WTC11 (cell line): ENCODE measurements around the gene BACE2.

ENCODE experiments used
- ATF2 ChIP-seq: sonication (generic); formaldehyde crosslinking; IDR thresholded peaks from 2 replicates; pipeline ENCODE4 v1.8.1; 2022; ENCODE audit warnings: low read depth, missing genetic modification reagents, borderline replicate concordance
- ELF4 ChIP-seq: sonication (generic); formaldehyde crosslinking; IDR thresholded peaks from 2 replicates; pipeline ENCODE4 v1.8.1; 2022; ENCODE audit warnings: low read depth, mild to moderate bottlenecking, moderate library complexity, missing genetic modification reagents
- FOXP4 ChIP-seq: sonication (generic); formaldehyde crosslinking; IDR thresholded peaks from 2 replicates; pipeline ENCODE4 v1.8.0; 2022; ENCODE audit warnings: mild to moderate bottlenecking, missing genetic modification reagents
- IRF2 ChIP-seq: sonication (generic); formaldehyde crosslinking; IDR thresholded peaks from 2 replicates; pipeline ENCODE4 v1.8.0; 2022; ENCODE audit warnings: low read depth, missing genetic modification reagents, borderline replicate concordance
- JUN ChIP-seq: sonication (generic); formaldehyde crosslinking; IDR thresholded peaks from 2 replicates; pipeline ENCODE4 v1.8.0; 2023; ENCODE audit warnings: mild to moderate bottlenecking, missing genetic modification reagents
- NFE2L1 ChIP-seq: sonication (generic); formaldehyde crosslinking; IDR thresholded peaks from 2 replicates; pipeline ENCODE4 v1.8.1; 2023; ENCODE audit warnings: missing genetic modification reagents
- TCF7 ChIP-seq: sonication (generic); formaldehyde crosslinking; IDR thresholded peaks from 2 replicates; pipeline ENCODE4 v1.8.0; 2022; ENCODE audit warnings: mild to moderate bottlenecking, low read depth, missing genetic modification reagents, moderate library complexity
- TF ChIP-seq, protein P1 (sequence below): fragments of 200-600 bp; IDR thresholded peaks from 2 replicates; pipeline ENCODE4 v1.8.0; 2022; ENCODE audit warnings: antibody characterized with exemption
- TF ChIP-seq, protein P2 (sequence below): fragments of 250-450 bp; sonication (Bioruptor Pico); IDR thresholded peaks from 2 replicates; pipeline ENCODE4 v2.1.2; 2022; ENCODE audit warnings: mild to moderate bottlenecking, moderate library complexity

DNA sequence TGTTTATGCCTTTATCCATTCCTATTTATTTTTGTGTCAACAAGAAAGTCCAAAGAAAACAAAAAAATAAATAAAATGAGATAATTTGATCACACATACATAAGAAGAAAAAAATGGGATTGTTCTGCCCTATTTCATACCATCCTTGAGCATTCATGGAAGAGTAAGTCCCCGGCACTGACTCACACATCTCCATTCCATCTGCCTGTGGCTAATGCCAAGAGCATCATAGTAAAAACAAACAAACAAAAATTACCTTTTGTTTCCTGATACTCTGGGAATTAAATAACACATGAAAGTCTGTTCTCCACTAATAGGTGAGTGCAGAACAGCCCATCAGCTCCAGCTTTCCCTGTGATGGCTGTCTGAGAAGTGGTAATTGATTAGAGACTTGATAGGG is 48.1 kb upstream of the BACE2 start:
- TF ChIP-seq ATF2 (CRISPR knock-in tag) (no peak), ELF4 (CRISPR knock-in tag) (no peak), FOXP4 (no peak), TCF7 (CRISPR knock-in tag) (no peak), NFE2L1 (no peak), IRF2 (CRISPR knock-in tag) (no peak), JUN (no peak)
- TF ChIP-seq, protein P1, sequence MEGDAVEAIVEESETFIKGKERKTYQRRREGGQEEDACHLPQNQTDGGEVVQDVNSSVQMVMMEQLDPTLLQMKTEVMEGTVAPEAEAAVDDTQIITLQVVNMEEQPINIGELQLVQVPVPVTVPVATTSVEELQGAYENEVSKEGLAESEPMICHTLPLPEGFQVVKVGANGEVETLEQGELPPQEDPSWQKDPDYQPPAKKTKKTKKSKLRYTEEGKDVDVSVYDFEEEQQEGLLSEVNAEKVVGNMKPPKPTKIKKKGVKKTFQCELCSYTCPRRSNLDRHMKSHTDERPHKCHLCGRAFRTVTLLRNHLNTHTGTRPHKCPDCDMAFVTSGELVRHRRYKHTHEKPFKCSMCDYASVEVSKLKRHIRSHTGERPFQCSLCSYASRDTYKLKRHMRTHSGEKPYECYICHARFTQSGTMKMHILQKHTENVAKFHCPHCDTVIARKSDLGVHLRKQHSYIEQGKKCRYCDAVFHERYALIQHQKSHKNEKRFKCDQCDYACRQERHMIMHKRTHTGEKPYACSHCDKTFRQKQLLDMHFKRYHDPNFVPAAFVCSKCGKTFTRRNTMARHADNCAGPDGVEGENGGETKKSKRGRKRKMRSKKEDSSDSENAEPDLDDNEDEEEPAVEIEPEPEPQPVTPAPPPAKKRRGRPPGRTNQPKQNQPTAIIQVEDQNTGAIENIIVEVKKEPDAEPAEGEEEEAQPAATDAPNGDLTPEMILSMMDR = no peak
- TF ChIP-seq, protein P2, sequence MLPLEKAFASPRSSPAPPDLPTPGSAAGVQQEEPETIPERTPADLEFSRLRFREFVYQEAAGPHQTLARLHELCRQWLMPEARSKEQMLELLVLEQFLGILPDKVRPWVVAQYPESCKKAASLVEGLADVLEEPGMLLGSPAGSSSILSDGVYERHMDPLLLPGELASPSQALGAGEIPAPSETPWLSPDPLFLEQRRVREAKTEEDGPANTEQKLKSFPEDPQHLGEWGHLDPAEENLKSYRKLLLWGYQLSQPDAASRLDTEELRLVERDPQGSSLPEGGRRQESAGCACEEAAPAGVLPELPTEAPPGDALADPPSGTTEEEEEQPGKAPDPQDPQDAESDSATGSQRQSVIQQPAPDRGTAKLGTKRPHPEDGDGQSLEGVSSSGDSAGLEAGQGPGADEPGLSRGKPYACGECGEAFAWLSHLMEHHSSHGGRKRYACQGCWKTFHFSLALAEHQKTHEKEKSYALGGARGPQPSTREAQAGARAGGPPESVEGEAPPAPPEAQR (CRISPR knock-in tag) = no peak
